GM19328 (cell line): ENCODE measurements around the gene RUFY3.
"Not testable (repeated sequence)": the region's sequence is repeated elsewhere in the genome, so short reads cannot be mapped to it uniquely, and the experiment has no call there.

Source experiments
- ATAC-seq: cut with Tn5 transposase; IDR thresholded peaks from one replicate; pipeline ENCODE4 v1.9.1; 2021; ENCODE audit warnings: mild to moderate bottlenecking, moderate library complexity; ENCODE audit not compliant: unreplicated experiment

The RUFY3 gene

DNA sequence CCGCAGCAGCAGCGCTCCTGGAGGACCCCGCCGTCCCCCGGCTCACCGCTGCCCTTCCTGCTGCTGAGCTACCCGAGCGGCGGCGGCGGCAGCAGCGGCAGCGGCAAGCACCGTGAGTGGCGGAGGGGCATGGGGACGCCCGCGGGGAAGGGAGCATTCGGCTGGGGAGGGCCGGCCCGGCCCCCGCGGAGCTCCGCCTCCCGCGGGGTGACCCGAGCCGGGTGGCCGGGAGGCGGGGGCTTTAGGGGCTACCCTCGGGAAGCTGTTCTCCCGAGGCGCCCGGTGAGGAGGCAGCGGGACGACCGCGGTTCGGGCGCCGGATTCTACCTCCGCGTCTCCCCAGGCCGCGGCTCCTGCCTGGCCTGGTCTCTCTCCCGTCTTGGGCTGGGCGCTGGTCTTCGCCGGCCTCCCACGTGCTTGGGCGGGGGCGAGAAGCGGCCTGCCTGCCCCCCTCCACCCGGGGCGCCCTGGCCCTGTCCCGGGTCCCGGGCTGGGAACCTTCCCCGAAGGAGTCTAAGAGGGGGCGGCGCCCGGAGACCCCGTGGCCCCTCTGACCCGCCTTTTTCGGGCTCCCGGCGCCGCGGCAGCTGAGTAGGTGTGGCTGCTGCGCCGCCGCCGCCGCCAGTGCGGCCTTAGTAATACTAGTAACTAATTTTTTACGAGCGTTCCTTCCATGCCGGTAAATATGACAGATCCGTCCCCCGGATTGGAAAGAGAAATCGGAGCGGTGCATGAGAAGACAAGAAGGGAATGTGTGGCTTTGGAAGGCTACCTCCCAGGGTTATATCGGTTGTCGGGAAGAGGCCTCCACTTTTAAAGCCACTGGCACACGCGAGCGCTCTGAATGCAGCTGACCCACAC lies 16.4 kb upstream of the RUFY3 start:
- peak; percentile 55 for ATAC-seq

- no peak for ATAC-seq
These were observed 15.7 kb upstream of the RUFY3 start for GRCh38 chr4:70706044-70706461.

DNA sequence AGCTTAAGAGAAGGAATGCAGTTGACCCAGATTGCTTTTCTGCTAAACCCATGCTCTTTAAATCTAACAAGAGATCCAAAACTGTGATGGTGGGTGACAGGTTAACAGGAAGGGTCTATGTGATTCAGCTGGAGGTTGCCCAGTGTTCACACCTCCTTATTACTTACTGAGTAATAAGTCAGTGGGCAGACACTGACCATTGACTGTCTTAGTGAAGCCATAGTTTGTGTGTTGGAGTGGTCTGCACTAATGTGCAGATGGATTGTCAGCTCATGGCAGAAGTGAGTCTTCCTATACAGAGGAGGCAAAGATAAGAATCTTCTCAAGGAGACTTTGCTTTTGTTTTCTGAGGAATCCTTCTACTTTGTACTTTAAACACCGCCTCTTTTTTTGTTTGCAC lies 15.2 kb upstream of the RUFY3 start:
- ATAC-seq = no peak

- no peak for ATAC-seq
These were observed 12.1 kb upstream of the RUFY3 start for GRCh38 chr4:70709611-70710205.

DNA sequence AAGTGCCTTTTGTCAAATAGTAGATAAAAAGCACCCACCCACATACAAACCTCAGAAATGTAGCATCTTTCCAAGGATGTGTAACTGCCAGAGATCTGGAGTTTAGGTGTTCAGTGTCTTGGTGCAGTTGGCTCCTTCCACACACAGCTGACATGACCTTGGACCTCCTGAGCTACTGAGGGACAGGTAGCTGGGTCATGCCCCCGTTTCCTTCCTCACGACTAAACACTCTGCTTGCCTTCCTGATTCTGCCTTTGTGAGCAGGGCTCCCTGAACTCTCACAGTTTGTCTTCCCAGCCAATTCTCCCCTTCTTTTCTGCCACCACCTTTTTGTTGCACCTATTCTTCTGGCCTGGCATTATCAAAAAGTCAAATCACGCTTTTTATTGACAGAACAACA lies 10.2 kb upstream of the RUFY3 start:
- no peak for ATAC-seq

DNA sequence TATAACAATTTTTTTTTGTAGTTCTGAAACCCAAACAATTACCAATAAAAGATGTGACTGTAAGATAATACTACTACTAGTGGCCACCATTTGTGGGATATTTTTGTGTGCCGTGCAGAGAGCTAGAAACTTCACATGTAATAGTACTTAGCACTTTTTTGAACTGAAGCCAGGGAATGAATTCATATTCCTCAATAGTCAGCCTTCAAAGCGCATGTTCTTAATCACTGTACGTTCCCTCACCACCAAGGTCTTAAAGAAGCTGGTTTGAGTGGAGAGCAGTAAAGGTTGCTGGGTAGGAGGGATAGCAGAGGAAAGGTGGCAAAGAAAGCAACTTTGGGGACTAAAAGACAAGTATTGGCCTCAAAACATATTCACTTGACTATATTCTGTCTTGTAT lies 9.6 kb upstream of the RUFY3 start:
- ATAC-seq = no peak

DNA sequence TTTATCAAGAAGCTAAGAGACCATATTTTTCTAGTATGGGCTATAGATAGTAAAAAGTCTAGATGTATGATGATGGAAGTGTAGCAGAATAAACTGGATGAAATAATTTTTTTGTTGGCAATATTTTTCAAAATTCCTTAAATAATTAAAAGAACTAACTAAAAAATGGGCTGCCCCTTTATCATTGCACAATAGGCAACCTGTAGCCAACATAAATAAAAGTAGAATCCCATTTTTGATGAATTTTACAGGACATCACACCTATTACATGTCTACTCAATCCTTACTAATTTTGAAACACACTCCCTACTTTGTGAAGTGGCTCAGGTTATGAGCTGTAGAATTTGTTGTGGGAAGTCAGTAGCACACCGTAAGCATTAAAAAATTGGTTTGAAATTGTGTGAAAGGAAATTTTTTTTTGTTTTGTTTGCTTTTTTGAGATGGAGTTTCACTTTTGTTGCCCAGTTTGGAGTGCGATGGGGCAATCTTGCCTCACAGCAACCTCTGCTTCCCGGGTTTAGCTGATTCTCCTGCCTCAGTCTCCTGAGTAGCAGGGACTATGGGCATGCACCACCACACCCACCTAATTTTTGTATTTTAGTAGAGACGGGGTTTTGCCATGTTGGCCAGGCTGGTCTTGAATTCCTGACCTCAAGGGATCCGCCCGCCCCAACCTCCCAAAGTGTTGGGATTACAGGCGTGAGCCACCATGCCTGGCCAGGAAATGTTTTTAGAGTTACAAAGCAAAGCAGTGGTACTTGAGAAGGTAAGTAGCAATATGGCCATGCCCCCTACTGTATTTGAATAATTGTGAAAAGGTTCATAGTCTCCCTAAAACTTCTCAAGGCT lies 8.9 kb upstream of the RUFY3 start:
- no peak for ATAC-seq

GRCh38 chr4:70713453-70714078 lies 8.2 kb upstream of the RUFY3 start:
- no peak for ATAC-seq

- no peak for ATAC-seq
These were observed 7.5 kb upstream of the RUFY3 start for GRCh38 chr4:70714079-70714887.

- ATAC-seq = no peak
These were observed 6.7 kb upstream of the RUFY3 start for GRCh38 chr4:70715097-70715496.

DNA sequence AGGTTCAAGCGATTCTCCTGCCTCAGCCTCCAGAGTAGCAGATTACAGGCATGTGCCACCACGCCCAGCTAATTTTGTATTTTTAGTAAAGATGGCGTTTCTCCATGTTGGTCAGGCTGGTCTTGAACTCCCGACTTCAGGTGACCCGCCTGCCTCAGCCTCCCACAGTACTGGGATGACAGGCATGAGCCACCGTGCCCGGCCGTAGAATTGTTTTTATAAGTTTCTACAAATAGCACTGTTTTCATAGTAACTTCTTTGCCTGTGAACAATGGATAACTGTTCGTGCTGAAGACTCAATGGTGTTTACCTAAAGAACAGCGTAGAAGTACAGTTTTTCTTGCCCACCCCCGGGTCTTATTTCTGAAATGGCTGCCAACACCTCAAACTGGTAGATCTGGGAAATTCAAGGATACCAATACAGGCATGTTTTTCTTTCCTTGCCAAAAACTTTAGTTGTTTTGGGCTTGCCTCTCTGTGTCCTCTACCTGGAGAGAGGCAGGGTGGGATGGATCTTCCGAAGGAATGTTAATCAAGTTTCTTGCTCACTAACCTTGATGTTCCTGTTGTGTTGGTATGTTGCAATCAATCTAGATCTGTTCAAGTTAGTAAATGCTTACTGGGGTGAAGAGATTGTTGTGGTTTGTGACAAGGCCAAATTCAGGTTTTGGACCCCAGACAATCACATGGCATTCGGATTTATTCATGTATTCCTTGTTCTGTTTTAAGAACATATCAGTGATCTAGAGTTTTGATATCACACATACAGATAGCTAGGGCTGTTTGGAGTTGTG lies 2.8 kb upstream of the RUFY3 start:
- no peak for ATAC-seq

DNA sequence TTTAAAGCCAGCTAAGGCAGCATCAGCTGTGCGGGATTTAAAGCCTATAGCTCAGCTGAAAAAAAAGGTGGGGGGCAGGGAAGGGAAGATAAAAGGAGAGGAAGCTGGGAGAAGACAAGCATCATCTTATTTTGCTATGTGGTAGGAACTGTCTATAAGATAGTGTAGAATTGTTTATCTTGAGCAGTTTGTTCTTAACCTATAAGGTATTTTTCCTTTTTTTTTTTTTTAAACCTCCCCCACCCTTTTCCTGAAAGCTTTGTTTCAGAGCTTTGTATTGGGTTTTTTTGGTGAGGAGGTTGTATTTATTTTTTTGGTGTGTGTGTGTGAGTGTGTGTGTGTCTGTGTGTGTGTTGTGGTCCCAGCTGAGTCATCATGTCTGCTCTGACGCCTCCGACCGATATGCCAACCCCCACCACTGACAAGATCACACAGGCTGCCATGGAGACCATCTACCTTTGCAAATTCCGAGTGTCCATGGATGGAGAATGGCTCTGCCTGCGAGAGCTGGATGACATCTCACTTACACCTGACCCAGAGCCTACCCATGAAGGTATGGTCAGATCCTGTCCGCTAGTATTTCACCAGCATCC lies 531 bp downstream of the RUFY3 start:
- no peak for ATAC-seq

GRCh38 chr4:70724463-70724862 lies 2.7 kb downstream of the RUFY3 start:
- ATAC-seq = no peak

- ATAC-seq = no peak
These were observed 3.9 kb downstream of the RUFY3 start for GRCh38 chr4:70725633-70726032.

DNA sequence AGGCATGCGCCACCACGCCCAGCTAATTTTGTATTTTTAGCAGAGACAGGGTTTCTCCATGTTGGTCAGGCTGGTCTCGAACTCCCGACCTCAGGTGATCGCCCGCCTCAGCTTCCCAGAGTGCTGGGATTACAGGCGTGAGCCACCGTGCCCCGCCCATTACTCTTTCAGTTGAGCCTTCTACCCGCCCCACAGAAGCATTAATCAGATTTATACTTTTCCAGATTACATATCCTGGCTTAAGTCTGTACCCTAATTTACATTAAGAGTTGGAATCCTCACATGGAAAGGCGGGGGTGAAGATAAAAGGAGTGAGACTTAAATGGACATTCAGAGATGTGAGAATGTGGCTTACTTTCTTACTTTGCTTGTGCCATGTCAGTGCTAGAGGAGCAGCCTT lies 4.8 kb downstream of the RUFY3 start:
- ATAC-seq = not testable (repeated sequence)

- no peak for ATAC-seq
These were observed 6.3 kb downstream of the RUFY3 start for GRCh38 chr4:70728091-70728490.

GRCh38 chr4:70732878-70733277 lies 11.1 kb downstream of the RUFY3 start:
- ATAC-seq = not testable (repeated sequence)

- peak; percentile 86 for ATAC-seq
These were observed 12.6 kb downstream of the RUFY3 start for GRCh38 chr4:70734168-70734954.
